Measurements from ENCODE around the gene CDC42EP4. TPM values are rescaled to one million over a fixed set of nuclear protein-coding genes. Genes with fewer than 3 reads are reported as not detected.

The CDC42EP4 gene
- total RNA-seq, 2 donors from 2014 or later, result 73.8 to 134 TPM

DNA sequence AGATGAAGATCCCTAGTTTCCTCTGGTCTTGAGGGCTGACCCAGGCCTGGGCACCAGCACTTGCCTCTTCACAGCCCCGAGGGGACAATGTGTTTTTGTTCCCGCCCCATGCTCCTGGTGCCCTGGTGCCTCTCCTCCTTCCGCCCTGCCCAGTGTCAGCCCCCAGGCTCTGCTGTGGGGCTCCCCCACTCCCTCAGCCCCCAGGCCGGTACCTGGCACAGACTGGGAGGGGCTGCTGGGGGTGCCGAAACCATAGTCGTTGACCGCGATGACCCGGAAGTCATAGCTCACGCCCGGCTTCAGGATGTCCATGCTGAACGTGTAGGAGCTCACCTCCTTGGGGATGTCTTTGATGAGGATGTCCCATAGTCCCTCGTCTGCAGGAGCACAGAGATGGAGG, 40.5 kb upstream of the CDC42EP4 start:
- ATAC-seq (ENCODE audit: insufficient number of reproducible peaks, low FRiP score, low read depth), result no peak
- Histone ChIP-seq H3K36me3 (no peaks in the 10 kb centered on the region), H3K27ac (no peak overlapping the region), H3K4me1 (ENCODE audit: control insufficient read depth in 1 of 2, low read depth in 2 of 2) (peaks cover 0 to 23% of the 10 kb centered on the region in 2 donors), H3K27me3 (replicated peaks; ENCODE audit: insufficient read depth) (no peaks in the 10 kb centered on the region), H3K9me3 (no peaks in the 10 kb centered on the region), H3K4me3 (no peak overlapping the region)
- TF ChIP-seq, protein P1, sequence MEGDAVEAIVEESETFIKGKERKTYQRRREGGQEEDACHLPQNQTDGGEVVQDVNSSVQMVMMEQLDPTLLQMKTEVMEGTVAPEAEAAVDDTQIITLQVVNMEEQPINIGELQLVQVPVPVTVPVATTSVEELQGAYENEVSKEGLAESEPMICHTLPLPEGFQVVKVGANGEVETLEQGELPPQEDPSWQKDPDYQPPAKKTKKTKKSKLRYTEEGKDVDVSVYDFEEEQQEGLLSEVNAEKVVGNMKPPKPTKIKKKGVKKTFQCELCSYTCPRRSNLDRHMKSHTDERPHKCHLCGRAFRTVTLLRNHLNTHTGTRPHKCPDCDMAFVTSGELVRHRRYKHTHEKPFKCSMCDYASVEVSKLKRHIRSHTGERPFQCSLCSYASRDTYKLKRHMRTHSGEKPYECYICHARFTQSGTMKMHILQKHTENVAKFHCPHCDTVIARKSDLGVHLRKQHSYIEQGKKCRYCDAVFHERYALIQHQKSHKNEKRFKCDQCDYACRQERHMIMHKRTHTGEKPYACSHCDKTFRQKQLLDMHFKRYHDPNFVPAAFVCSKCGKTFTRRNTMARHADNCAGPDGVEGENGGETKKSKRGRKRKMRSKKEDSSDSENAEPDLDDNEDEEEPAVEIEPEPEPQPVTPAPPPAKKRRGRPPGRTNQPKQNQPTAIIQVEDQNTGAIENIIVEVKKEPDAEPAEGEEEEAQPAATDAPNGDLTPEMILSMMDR (IDR thresholded peaks at IDR 0.05), result no peak
- no peak for DNase-seq (ENCODE audit: low spot score)

DNA sequence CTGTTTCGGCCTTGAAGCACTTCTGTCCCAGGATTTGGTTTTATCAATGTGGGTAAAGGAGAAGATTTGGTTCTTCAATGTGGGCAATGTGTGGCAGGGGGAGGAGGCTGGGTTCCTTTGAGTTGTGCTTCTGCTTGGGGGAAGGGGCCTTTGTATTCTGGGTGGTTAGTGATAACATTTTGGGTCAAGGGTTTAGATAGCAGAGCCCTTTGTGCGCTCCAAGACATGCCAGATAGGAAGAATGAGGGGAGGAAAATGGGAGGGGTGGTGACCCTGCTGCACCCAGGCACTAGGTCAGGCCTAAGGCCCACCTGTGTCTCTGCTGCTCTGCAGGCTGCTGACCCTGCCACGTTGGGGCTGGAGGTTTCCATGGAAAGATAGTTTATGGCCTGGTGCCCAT, 40.0 kb upstream of the CDC42EP4 start:
- Histone ChIP-seq H3K4me1 (ENCODE audit: control insufficient read depth in 1 of 2, low read depth in 2 of 2) (peaks cover 0 to 20% of the 10 kb centered on the region in 2 donors), H3K27ac (no peak overlapping the region), H3K9me3 (no peaks in the 10 kb centered on the region), H3K4me3 (no peak overlapping the region), H3K27me3 (replicated peaks; ENCODE audit: insufficient read depth) (no peaks in the 10 kb centered on the region), H3K36me3 (no peaks in the 10 kb centered on the region)
- TF ChIP-seq, protein P1 (IDR thresholded peaks at IDR 0.05), result no peak
- ATAC-seq (ENCODE audit: insufficient number of reproducible peaks, low FRiP score, low read depth) (no peak), DNase-seq (ENCODE audit: low spot score) (no peak)

DNA sequence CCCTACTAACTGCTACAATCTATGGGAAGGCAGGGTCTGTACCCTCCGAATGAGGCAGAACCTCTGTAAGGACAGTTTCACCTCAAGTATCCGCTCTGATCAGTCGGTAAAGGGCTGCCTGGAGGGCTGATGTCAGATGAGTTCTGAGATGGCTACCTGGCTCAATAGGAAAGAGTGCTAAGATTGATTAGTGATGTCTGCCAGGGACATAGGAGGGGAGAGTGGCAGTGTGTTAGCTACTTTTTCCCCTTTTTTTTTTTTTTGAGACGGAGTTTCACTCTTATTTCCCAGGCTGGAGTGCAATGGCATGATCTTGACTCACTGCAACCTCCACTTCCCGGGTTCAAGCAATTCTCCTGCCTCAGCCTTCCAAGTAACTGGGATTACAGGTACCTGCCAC, 39.1 kb upstream of the CDC42EP4 start:
- H3K36me3 ChIP-seq, result no peaks in the 10 kb centered on the region
- H3K4me3 ChIP-seq, result no peak overlapping the region
- TF ChIP-seq, protein P1 (IDR thresholded peaks at IDR 0.05), result no peak
- H3K27ac ChIP-seq, result no peak overlapping the region
- no peak for ATAC-seq (ENCODE audit: insufficient number of reproducible peaks, low FRiP score, low read depth)
- no peaks in the 10 kb centered on the region for H3K9me3 ChIP-seq
- H3K27me3 ChIP-seq (replicated peaks; ENCODE audit: insufficient read depth), result no peaks in the 10 kb centered on the region
- DNase-seq (ENCODE audit: low spot score), result no peak
- peaks cover 0 to 11% of the 10 kb centered on the region in 2 donors for H3K4me1 ChIP-seq (ENCODE audit: control insufficient read depth in 1 of 2, low read depth in 2 of 2)

DNA sequence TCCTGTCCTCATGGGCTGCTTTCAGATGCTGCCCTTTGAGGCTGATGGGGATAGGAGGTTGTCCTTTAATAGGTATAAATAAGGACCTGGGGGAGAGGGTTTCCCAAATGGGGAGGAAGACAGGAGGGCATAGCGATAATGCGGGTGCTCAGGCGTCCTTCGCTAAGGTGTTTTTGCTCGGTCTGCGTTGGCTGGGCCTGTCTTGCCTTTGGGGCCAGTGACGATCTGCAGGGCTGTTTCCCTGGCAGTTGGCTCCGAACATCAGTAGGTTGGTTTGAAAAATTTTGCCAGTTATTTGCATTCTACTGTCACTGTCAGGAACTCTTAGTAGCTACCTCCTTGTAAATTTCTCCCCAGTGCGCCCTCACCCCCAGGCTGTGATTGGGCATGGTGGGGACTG, 37.8 kb upstream of the CDC42EP4 start:
- ATAC-seq (ENCODE audit: insufficient number of reproducible peaks, low FRiP score, low read depth) (no peak), DNase-seq (ENCODE audit: low spot score) (no peak)
- Histone ChIP-seq H3K4me3 (no peak overlapping the region), H3K9me3 (no peaks in the 10 kb centered on the region), H3K36me3 (no peaks in the 10 kb centered on the region), H3K4me1 (ENCODE audit: control insufficient read depth in 1 of 2, low read depth in 2 of 2) (peaks cover 0 to 10% of the 10 kb centered on the region in 2 donors), H3K27me3 (replicated peaks; ENCODE audit: insufficient read depth) (no peaks in the 10 kb centered on the region), H3K27ac (no peak overlapping the region)
- TF ChIP-seq, protein P1 (IDR thresholded peaks at IDR 0.05), result no peak

DNA sequence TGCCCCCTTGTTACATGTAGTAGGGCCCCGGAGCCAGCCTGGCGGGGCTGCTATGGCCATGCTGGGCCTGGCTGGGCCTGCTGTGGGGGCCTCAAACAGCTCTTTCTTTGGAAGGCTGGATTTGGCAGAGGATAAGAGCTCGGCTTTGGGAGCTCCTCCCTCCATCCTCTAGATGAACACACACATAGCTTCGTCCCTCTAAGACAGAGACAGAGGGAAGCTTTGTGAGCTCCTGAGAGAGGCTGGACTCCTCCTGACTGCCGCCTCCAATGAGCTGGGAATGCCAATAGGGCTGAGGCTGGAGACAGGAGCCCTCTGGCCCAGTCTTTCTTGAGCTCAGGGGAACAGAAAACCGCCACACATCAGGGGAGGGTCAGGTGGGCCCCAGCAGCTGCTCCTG, 37.3 kb upstream of the CDC42EP4 start:
- peaks cover 0 to 10% of the 10 kb centered on the region in 2 donors for H3K4me1 ChIP-seq (ENCODE audit: control insufficient read depth in 1 of 2, low read depth in 2 of 2)
- no peaks in the 10 kb centered on the region for H3K36me3 ChIP-seq
- no peaks in the 10 kb centered on the region for H3K27me3 ChIP-seq (replicated peaks; ENCODE audit: insufficient read depth)
- TF ChIP-seq, protein P1 (IDR thresholded peaks at IDR 0.05), result no peak
- no peak for DNase-seq (ENCODE audit: low spot score)
- no peak for ATAC-seq (ENCODE audit: insufficient number of reproducible peaks, low FRiP score, low read depth)
- no peaks in the 10 kb centered on the region for H3K9me3 ChIP-seq
- no peak overlapping the region for H3K27ac ChIP-seq
- H3K4me3 ChIP-seq, result no peak overlapping the region
